ENCODE data around the gene PDZD4. TPM values are rescaled to one million over a fixed set of nuclear protein-coding genes. Genes with fewer than 3 reads are reported as not detected.

Gene PDZD4
- polyA plus RNA-seq, 1 of the 3 experiments (the other 2 are of a cell fraction) = 1.9 TPM

GRCh38 chrX:153853902-153854267 lies 23.5 kb upstream of the PDZD4 start:
- no peak for DNase-seq
- ChIA-PET CTCF (no interaction called here), POLR2A (no interaction called here)

More at GRCh38 chrX:153853902-153854267, 23.5 kb upstream of the PDZD4 start:
- H3F3A ChIP-seq (replicated peaks; ENCODE audit: insufficient read depth) = no peaks in the 10 kb centered on the region
- no peak overlapping the region for H2AFZ ChIP-seq (ENCODE audit: low read depth)
- H3K4me2 ChIP-seq = no peak overlapping the region
- H3K36me3 ChIP-seq (replicated peaks in 1 of 2; ENCODE audit: control insufficient read depth in 1 of 2, insufficient read depth in 2 of 2, low read length in 1 of 2) = no peaks in the 10 kb centered on the region
- no peaks in the 10 kb centered on the region for H4K20me1 ChIP-seq (ENCODE audit: insufficient read depth)
- no peak overlapping the region for H3K27ac ChIP-seq (ENCODE audit: low read depth in 2 of 2, low read length in 1 of 2)
- no peak overlapping the region for H3K4me3 ChIP-seq (ENCODE audit: low read depth in 2 of 2, low read length in 1 of 2)
- no peaks in the 10 kb centered on the region for H3K4me1 ChIP-seq (ENCODE audit: control insufficient read depth in 1 of 2, insufficient read depth in 2 of 2, low read depth in 1 of 2, low read length in 1 of 2)
- no peaks in the 10 kb centered on the region for H3K9me3 ChIP-seq
- no peak overlapping the region for H3K9ac ChIP-seq
- TF ChIP-seq CHD2 (IDR thresholded peaks at IDR 0.05; ENCODE audit: low read length, partially characterized antibody) (no peak), YY1 (IDR thresholded peaks at IDR 0.05; ENCODE audit: low read depth) (no peak), EP300 (IDR thresholded peaks at IDR 0.05; ENCODE audit: borderline replicate concordance in 1 of 2, low read depth in 1 of 2, low read length in 1 of 2) (no peak), TEAD4 (IDR thresholded peaks at IDR 0.05; ENCODE audit: borderline replicate concordance, insufficient read depth) (no peak), RCOR1 (IDR thresholded peaks at IDR 0.05; ENCODE audit: low read length) (no peak), SIN3A (IDR thresholded peaks at IDR 0.05; ENCODE audit: borderline replicate concordance, low read depth, low read length) (no peak), RFX5 (IDR thresholded peaks at IDR 0.05; ENCODE audit: low read length) (no peak), REST (IDR thresholded peaks at IDR 0.05; ENCODE audit: low read depth, low read length) (no peak), FOXM1 (IDR thresholded peaks at IDR 0.05; ENCODE audit: low read depth) (no peak), TAF1 (IDR thresholded peaks at IDR 0.05; ENCODE audit: borderline replicate concordance, low read depth, low read length) (no peak), FOSL2 (IDR thresholded peaks at IDR 0.05; ENCODE audit: borderline replicate concordance, low read depth) (no peak), CTCF (IDR thresholded peaks at IDR 0.05) (no peak), FOXJ3 (CRISPR knock-in tag; IDR thresholded peaks at IDR 0.05) (no peak), MEF2A (IDR thresholded peaks at IDR 0.05; ENCODE audit: borderline replicate concordance, low read depth) (no peak), NFIC (IDR thresholded peaks at IDR 0.05; ENCODE audit: borderline replicate concordance) (no peak), SMC3 (IDR thresholded peaks at IDR 0.05; ENCODE audit: low read depth, low read length) (no peak), MAX (IDR thresholded peaks at IDR 0.05; ENCODE audit: low read depth) (no peak), ZBTB33 (IDR thresholded peaks at IDR 0.05; ENCODE audit: borderline replicate concordance, low read depth) (no peak), PBX3 (IDR thresholded peaks at IDR 0.05) (no peak), USF2 (IDR thresholded peaks at IDR 0.05; ENCODE audit: borderline replicate concordance, low read depth, low read length) (no peak)
- WGBS (ENCODE audit: low lambda C conversion rate) = 26% methylated on average over 3 of the region's 3 CpGs
- peaks cover 49% of the 10 kb centered on the region for H3K27me3 ChIP-seq (ENCODE audit: insufficient read depth)
- no peaks in the 10 kb centered on the region for H3K9me2 ChIP-seq
- H3K79me2 ChIP-seq (ENCODE audit: insufficient read depth) = no peaks in the 10 kb centered on the region
